HG03108 (cell line): ENCODE results near the gene CASR.
"Not testable (repeated sequence)": the region's sequence is repeated elsewhere in the genome, so short reads cannot be mapped to it uniquely, and the experiment has no call there.

Source experiments
- ATAC-seq: cut with Tn5 transposase; IDR thresholded peaks from one replicate; pipeline ENCODE4 v1.9.1; 2021; ENCODE audit warnings: moderate library complexity; ENCODE audit not compliant: unreplicated experiment

Gene CASR

GRCh38 chr3:122183521-122183892 is at the start of gene CASR:
Gene CASR (plus strand): TSS chr3:122183668. CDS start chr3:122254190, 70,522 bp downstream.
- ATAC-seq: no peak

- peak; percentile 56 for ATAC-seq
Measured at GRCh38 chr3:122146466-122146865, 37.0 kb upstream of the CASR start.

- ATAC-seq: no peak
Measured at GRCh38 chr3:122148941-122149627, 34.4 kb upstream of the CASR start.

GRCh38 chr3:122151480-122151879 is 32.0 kb upstream of the CASR start:
- ATAC-seq: no peak

- ATAC-seq: not testable (repeated sequence)
Measured at GRCh38 chr3:122164983-122165382, 18.5 kb upstream of the CASR start.

- no peak for ATAC-seq
Measured at GRCh38 chr3:122167630-122168029, 15.8 kb upstream of the CASR start.

GRCh38 chr3:122168044-122168443 is 15.4 kb upstream of the CASR start:
- ATAC-seq: no peak

- no peak for ATAC-seq
Measured at GRCh38 chr3:122169911-122170310, 13.6 kb upstream of the CASR start.

- not testable (repeated sequence) for ATAC-seq
Measured at GRCh38 chr3:122171361-122171760, 12.1 kb upstream of the CASR start.

- no peak for ATAC-seq
Measured at GRCh38 chr3:122178711-122179110, 4.8 kb upstream of the CASR start.

- no peak for ATAC-seq
Measured at GRCh38 chr3:122183893-122184590, 574 bp downstream of the CASR start.

- ATAC-seq: no peak
Measured at GRCh38 chr3:122184591-122184929, 1.1 kb downstream of the CASR start.

- ATAC-seq: no peak
Measured at GRCh38 chr3:122186372-122186771, 2.9 kb downstream of the CASR start.

GRCh38 chr3:122188737-122189136 is 5.3 kb downstream of the CASR start:
- no peak for ATAC-seq

GRCh38 chr3:122189357-122189756 is 5.9 kb downstream of the CASR start:
- ATAC-seq: no peak

GRCh38 chr3:122190525-122190924 is 7.1 kb downstream of the CASR start:
- ATAC-seq: no peak

- no peak for ATAC-seq
Measured at GRCh38 chr3:122198966-122199365, 15.5 kb downstream of the CASR start.

- ATAC-seq: no peak
Measured at GRCh38 chr3:122199552-122199951, 16.1 kb downstream of the CASR start.

- no peak for ATAC-seq
Measured at GRCh38 chr3:122200661-122201060, 17.2 kb downstream of the CASR start.

- ATAC-seq: not testable (repeated sequence)
Measured at GRCh38 chr3:122201476-122201875, 18.0 kb downstream of the CASR start.

- no peak for ATAC-seq
Measured at GRCh38 chr3:122208579-122208978, 25.1 kb downstream of the CASR start.

- no peak for ATAC-seq
Measured at GRCh38 chr3:122213650-122214049, 30.2 kb downstream of the CASR start.

GRCh38 chr3:122214711-122215110 is 31.2 kb downstream of the CASR start:
- ATAC-seq: no peak
